Gastrocnemius medialis (tissue), 4 donors: Measurements from ENCODE around the gene RTKN2. TPM values are rescaled to one million over a fixed set of nuclear protein-coding genes. Genes with fewer than 3 reads are reported as not detected.

Experiments
- ATAC-seq, 2 donors: fragments of 150-250 bp; one replicate each; pipeline ENCODE4 v1.9.1; 2016
- DNase-seq, 2 donors: peaks; one replicate each; pipeline ENCODE4 v3.0.0-alpha.2; 2019
- H3K27ac ChIP-seq, 4 donors: fragments of 200-600 bp; sonication (generic); 1 replicate in 1 of 4; 2 replicates in 3 of 4; pipeline ENCODE4 v1.5.1; 2016 to 2018; ENCODE audit warnings: mild to moderate bottlenecking in 2 of 4, moderate library complexity in 1 of 4
- H3K27me3 ChIP-seq, 3 donors: fragments of 200-600 bp; sonication (generic) in 2 of 3; 1 replicate in 1 of 3; 2 replicates in 2 of 3; pipeline versions ENCODE4 v1.5.1 to v1.6.0; 2016 to 2019; ENCODE audit warnings: mild to moderate bottlenecking in 1 of 3, moderate library complexity in 1 of 3
- H3K36me3 ChIP-seq, 2 donors: fragments of 200-600 bp; sonication (generic) in 1 of 2; one replicate each; pipeline ENCODE4 v1.5.1; 2017 to 2018
- H3K4me1 ChIP-seq, 2 donors: fragments of 200-600 bp; sonication (generic) in 1 of 2; one replicate each; pipeline ENCODE4 v1.5.1; 2016 to 2017; ENCODE audit warnings: mild to moderate bottlenecking in 2 of 2
- H3K4me3 ChIP-seq, 4 donors: fragments of 200-600 bp; sonication (generic) in 3 of 4; 1 replicate in 1 of 4; 2 replicates in 3 of 4; pipeline ENCODE4 v1.5.1; 2016 to 2019; ENCODE audit warnings: mild to moderate bottlenecking in 2 of 4
- H3K9me3 ChIP-seq, 3 donors: fragments of 200-600 bp; sonication (generic) in 2 of 3; 1 replicate in 1 of 3; 2 replicates in 2 of 3; pipeline ENCODE4 v1.5.1; 2016 to 2019
- POLR2A ChIP-seq, 2 donors: fragments of 450-650 bp; IDR thresholded peaks; one replicate each; pipeline ENCODE4 v1.6.1; 2017; ENCODE audit warnings: antibody characterized with exemption in 2 of 2, mild to moderate bottlenecking in 2 of 2, moderate library complexity in 2 of 2
- in situ Hi-C, 4 donors: fragments of 200-750 bp; cut with MboI; loops; one replicate each; pipeline versions ENCODE4 v1.15.0 to v1.8.0; 2017; ENCODE audit warnings: low sequenced_read_pairs in 4 of 4
- intact Hi-C: fragments of 100-400 bp; cut with DNase I; formaldehyde crosslinking; loops from one replicate; pipeline ENCODE4 v1.15.1; 2023; ENCODE audit warnings: low total_unique reads
- total RNA-seq, 4 donors: library from RNA; depleted of rRNA; stranded (reverse); fragments of >200 nt; gene quantifications; one replicate each; pipeline versions ENCODE4 v1.1.0 to v1.2.3, GENCODE V29; 2016
- TF ChIP-seq, protein P1 (sequence below), 5 experiments: fragments of 450-650 bp in 3 of 5; fragments of 200-600 bp in 2 of 5; sonication (generic) in 2 of 5; IDR thresholded peaks in 4 of 5; conservative IDR thresholded peaks in 1 of 5; 1 replicate in 4 of 5; 2 replicates in 1 of 5; pipeline ENCODE4 v1.5.1; 2016 to 2019; ENCODE audit warnings: antibody characterized with exemption in 5 of 5, mild to moderate bottlenecking in 3 of 5, moderate library complexity in 3 of 5

The RTKN2 gene
- total RNA-seq, 4 donors from 2014 or later: not detected

DNA sequence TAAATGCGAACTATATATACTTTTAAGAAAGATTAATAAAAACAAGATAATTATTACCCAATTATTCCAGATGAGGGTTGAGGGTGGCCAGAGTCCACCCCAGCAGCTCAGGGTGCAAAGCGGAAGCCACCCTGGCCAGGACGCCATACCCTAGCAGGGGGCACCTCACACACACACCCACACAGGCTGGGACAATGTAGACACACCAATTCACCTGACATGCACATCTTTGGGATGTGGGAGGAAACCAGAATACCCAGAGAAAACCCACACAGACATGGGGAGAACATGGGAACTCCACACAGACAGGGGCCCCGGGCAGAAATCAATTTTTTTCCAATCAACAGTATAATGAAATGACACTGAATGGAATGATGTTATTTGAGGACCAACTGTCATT is 86.0 kb downstream of the RTKN2 start:
- Histone ChIP-seq H3K27ac (no peak overlapping the region), H3K4me1 (no peaks in the 10 kb centered on the region), H3K27me3 (no peaks in the 10 kb centered on the region), H3K36me3 (no peaks in the 10 kb centered on the region), H3K9me3 (no peaks in the 10 kb centered on the region), H3K4me3 (no peak overlapping the region)
- in situ Hi-C loops: no loop called here
- no peak for DNase-seq
- intact Hi-C loops: no loop called here
- ATAC-seq: no peak
- TF ChIP-seq POLR2A (IDR thresholded peaks at IDR 0.05): no peak
- TF ChIP-seq, protein P1, sequence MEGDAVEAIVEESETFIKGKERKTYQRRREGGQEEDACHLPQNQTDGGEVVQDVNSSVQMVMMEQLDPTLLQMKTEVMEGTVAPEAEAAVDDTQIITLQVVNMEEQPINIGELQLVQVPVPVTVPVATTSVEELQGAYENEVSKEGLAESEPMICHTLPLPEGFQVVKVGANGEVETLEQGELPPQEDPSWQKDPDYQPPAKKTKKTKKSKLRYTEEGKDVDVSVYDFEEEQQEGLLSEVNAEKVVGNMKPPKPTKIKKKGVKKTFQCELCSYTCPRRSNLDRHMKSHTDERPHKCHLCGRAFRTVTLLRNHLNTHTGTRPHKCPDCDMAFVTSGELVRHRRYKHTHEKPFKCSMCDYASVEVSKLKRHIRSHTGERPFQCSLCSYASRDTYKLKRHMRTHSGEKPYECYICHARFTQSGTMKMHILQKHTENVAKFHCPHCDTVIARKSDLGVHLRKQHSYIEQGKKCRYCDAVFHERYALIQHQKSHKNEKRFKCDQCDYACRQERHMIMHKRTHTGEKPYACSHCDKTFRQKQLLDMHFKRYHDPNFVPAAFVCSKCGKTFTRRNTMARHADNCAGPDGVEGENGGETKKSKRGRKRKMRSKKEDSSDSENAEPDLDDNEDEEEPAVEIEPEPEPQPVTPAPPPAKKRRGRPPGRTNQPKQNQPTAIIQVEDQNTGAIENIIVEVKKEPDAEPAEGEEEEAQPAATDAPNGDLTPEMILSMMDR (IDR thresholded peaks at IDR 0.05 in 4 of 5, conservative IDR thresholded peaks at IDR 0.05 in 1 of 5): no peak

DNA sequence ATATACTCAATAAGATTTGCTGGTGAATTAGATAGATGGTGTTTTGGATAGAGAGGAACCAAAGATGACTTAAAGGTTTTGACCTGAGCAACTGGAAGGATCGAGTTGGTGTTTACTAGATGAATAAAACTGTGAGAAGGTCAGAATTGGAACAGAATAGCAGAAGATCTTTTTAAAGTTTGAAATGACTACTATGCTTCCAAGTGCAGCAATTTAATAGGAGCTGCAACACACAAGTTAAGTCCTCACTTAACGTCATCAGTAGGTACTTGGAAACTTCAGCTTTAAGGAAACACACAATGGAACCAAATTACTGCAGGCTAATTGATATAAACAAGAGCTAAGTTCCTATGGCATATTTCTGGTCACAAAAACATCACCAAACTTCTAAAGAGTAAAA is 86.5 kb downstream of the RTKN2 start:
- no peaks in the 10 kb centered on the region for H3K36me3 ChIP-seq
- intact Hi-C loops: no loop called here
- DNase-seq (no peak), ATAC-seq (no peak)
- TF ChIP-seq, protein P1 (IDR thresholded peaks at IDR 0.05 in 4 of 5, conservative IDR thresholded peaks at IDR 0.05 in 1 of 5): no peak
- TF ChIP-seq POLR2A (IDR thresholded peaks at IDR 0.05): no peak
- no peaks in the 10 kb centered on the region for H3K4me1 ChIP-seq
- in situ Hi-C loops: no loop called here
- no peaks in the 10 kb centered on the region for H3K27me3 ChIP-seq
- H3K9me3 ChIP-seq: no peaks in the 10 kb centered on the region
- no peak overlapping the region for H3K4me3 ChIP-seq
- no peak overlapping the region for H3K27ac ChIP-seq

DNA sequence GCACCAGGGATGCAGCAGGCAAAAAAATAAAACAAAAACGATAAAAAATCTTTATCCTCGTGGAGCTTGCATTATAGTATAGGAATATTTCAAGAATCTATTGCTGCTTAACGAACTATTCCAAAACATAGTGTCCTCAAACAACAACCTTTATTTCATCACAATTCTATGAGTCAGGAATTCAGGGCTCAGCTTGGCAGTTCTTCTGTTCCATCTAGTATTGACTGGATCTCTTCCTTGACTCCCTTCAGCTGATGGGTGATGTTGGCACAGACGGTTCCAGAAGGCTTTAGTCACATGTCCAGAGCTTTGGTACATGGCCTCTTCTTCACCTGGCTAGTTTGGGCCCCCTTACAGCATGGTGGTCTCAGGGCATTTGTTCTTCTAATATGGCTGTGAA is 88.0 kb downstream of the RTKN2 start:
- H3K36me3 ChIP-seq: no peaks in the 10 kb centered on the region
- H3K27me3 ChIP-seq: no peaks in the 10 kb centered on the region
- no peak overlapping the region for H3K27ac ChIP-seq
- no peaks in the 10 kb centered on the region for H3K9me3 ChIP-seq
- no peak overlapping the region for H3K4me3 ChIP-seq
- in situ Hi-C loops: no loop called here
- ATAC-seq (no peak), DNase-seq (no peak)
- intact Hi-C loops: no loop called here
- no peaks in the 10 kb centered on the region for H3K4me1 ChIP-seq
- TF ChIP-seq, protein P1 (IDR thresholded peaks at IDR 0.05 in 4 of 5, conservative IDR thresholded peaks at IDR 0.05 in 1 of 5): no peak
- TF ChIP-seq POLR2A (IDR thresholded peaks at IDR 0.05): no peak

DNA sequence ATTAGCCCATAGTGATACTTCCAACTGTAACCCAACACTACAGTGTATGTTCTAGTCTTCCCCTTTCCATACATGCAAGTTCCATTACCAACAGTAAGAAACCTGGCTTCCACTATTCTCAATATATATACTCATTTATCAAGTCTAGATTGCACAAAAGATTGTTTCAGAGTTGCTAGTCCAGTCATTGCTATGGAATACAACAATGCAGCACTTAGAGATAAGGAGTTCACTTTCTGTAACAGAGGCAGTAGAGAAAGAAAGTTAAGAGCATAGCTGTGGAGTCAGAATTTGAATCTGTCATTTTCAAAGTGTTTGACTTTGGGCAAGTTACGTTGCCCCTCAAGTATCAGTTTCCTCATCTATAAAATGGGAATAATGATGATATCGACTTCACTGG is 90.1 kb downstream of the RTKN2 start:
- Histone ChIP-seq H3K27ac (no peak overlapping the region), H3K4me3 (no peak overlapping the region), H3K36me3 (no peaks in the 10 kb centered on the region), H3K27me3 (no peaks in the 10 kb centered on the region), H3K4me1 (no peaks in the 10 kb centered on the region), H3K9me3 (no peaks in the 10 kb centered on the region)
- ATAC-seq (no peak), DNase-seq (no peak)
- in situ Hi-C loops: no loop called here
- TF ChIP-seq, protein P1 (IDR thresholded peaks at IDR 0.05 in 4 of 5, conservative IDR thresholded peaks at IDR 0.05 in 1 of 5): no peak
- TF ChIP-seq POLR2A (IDR thresholded peaks at IDR 0.05): no peak
- intact Hi-C loops: no loop called here

DNA sequence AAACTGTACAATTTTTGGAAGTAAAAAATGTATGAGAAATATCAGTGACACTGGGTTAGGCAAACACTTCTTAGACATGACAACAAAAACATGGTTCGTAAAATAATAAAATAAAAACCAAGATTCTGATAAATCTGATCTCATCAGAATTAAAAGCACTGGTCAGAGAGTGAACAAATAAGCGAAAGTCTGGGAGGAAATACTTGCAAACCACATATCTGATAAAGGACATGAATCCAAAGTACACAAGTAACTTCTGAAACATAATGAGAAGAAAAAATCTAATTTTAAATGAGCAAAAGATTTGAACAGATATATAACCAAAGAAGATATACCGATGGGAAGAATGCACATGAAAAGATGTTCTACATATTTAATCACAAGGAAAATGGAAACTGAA is 91.5 kb downstream of the RTKN2 start:
- H3K9me3 ChIP-seq: no peaks in the 10 kb centered on the region
- H3K4me3 ChIP-seq: no peak overlapping the region
- ATAC-seq (no peak), DNase-seq (no peak)
- in situ Hi-C loops: no loop called here
- H3K27me3 ChIP-seq: no peaks in the 10 kb centered on the region
- TF ChIP-seq, protein P1 (IDR thresholded peaks at IDR 0.05 in 4 of 5, conservative IDR thresholded peaks at IDR 0.05 in 1 of 5): no peak
- no peak for TF ChIP-seq POLR2A (IDR thresholded peaks at IDR 0.05)
- no peaks in the 10 kb centered on the region for H3K4me1 ChIP-seq
- no peaks in the 10 kb centered on the region for H3K36me3 ChIP-seq
- no peak overlapping the region for H3K27ac ChIP-seq
- intact Hi-C loops: no loop called here
